HepG2 (cell line): ENCODE data around the gene YIF1A. TPM values are rescaled to one million over a fixed set of nuclear protein-coding genes. Genes with fewer than 3 reads are reported as not detected.

Experiments
- ATAC-seq: fragments of 200-7000 bp; cut with Tn5 transposase; 3 replicates; pipeline ENCODE4 v1.9.1; 2020; ENCODE audit warnings: mild to moderate bottlenecking, moderate library complexity
- BruUV-seq: library from RNA; stranded (reverse); fragments of 400-500 nt; replicated peaks from 2 replicates; lab custom pipeline; 2021; lab: Mats Ljungman, UMichigan
- CTCF ChIA-PET: fragments of 300-600 bp; formaldehyde crosslinking; extraction: SDS; loops from one replicate; lab custom pipeline; 2021; ENCODE audit warnings: low total read pairs, inconsistent platforms, low intra/inter-chr PET ratio; lab: Yijun Ruan, JAX
- POLR2A ChIA-PET: fragments of 350-600 bp; sonication (Branson Sonifier 250); formaldehyde crosslinking; loops from one replicate; lab custom pipeline; 2020; ENCODE audit warnings: antibody characterized with exemption, inconsistent platforms; lab: Yijun Ruan, JAX
- DNase-seq: peaks from one replicate; pipeline ENCODE4 v3.0.0-alpha.2; 2015; ENCODE audit warnings: low spot score
- FAIRE-seq: peaks from 3 replicates; lab custom pipeline; 2011; peaks lifted over from hg19 to GRCh38; lab: Jason Lieb, UNC
- H2AFZ ChIP-seq: one replicate; pipeline ENCODE4 v1.6.1; 2011; ENCODE audit warnings: low read length, inconsistent platforms
- H3K27ac ChIP-seq: fragments of 300-600 bp; 3 replicates; pipeline ENCODE4 v1.8.0; 2011; ENCODE audit warnings: mixed run types, mild to moderate bottlenecking, mixed read lengths, low read length, inconsistent platforms; ENCODE audit not compliant: insufficient read depth; ENCODE audit errors: extremely low read length
- H3K27me3 ChIP-seq, 2 experiments: fragments of 200-600 bp in 1 of 2; 2 replicates in 1 of 2; 3 replicates in 1 of 2; pipeline versions ENCODE4 v1.6.0 to v1.8.0; 2011; ENCODE audit warnings: low read length in 2 of 2, mild to moderate bottlenecking in 2 of 2, moderate library complexity in 2 of 2, inconsistent platforms in 1 of 2; ENCODE audit not compliant: insufficient read depth in 2 of 2, control insufficient read depth in 1 of 2
- H3K36me3 ChIP-seq, 2 experiments: fragments of 200-600 bp in 1 of 2; replicated peaks in 1 of 2; 2 replicates in 1 of 2; 3 replicates in 1 of 2; pipeline versions ENCODE4 v1.5.1 to v1.8.0; 2011; ENCODE audit warnings: low read length in 2 of 2, inconsistent platforms in 1 of 2; ENCODE audit not compliant: insufficient read depth in 2 of 2, control insufficient read depth in 1 of 2
- H3K4me1 ChIP-seq: 2 replicates; pipeline ENCODE4 v1.5.1; 2012; ENCODE audit warnings: low read length, inconsistent platforms; ENCODE audit not compliant: insufficient read depth
- H3K4me2 ChIP-seq: 2 replicates; pipeline ENCODE4 v1.6.0; 2011; ENCODE audit warnings: low read depth, low read length, inconsistent platforms
- H3K4me3 ChIP-seq, 3 experiments: fragments of 200-600 bp in 1 of 3; sonication (generic), shearing (Covaris generic) in 1 of 3; replicated peaks in 1 of 3; 2 replicates each; pipeline ENCODE4 v1.5.1; 2011 to 2016; ENCODE audit warnings: low read length in 3 of 3, inconsistent platforms in 2 of 3, low read depth in 2 of 3, mild to moderate bottlenecking in 2 of 3, control low read depth in 1 of 3, mixed read lengths in 1 of 3; ENCODE audit not compliant: insufficient read depth in 1 of 3
- H3K79me2 ChIP-seq: one replicate; pipeline ENCODE4 v1.6.1; 2011; ENCODE audit warnings: low read length, inconsistent platforms; ENCODE audit not compliant: insufficient read depth
- H3K9ac ChIP-seq: 2 replicates; pipeline ENCODE4 v1.6.0; 2011; ENCODE audit warnings: mild to moderate bottlenecking, low read depth, low read length, inconsistent platforms; ENCODE audit not compliant: insufficient read depth
- H3K9me3 ChIP-seq: 2 replicates; pipeline ENCODE4 v1.5.1; 2012; ENCODE audit warnings: mild to moderate bottlenecking, low read length
- H4K20me1 ChIP-seq: 2 replicates; pipeline ENCODE4 v1.6.0; 2011; ENCODE audit warnings: inconsistent platforms, mild to moderate bottlenecking, low read length, moderate library complexity; ENCODE audit not compliant: insufficient read depth
- JUN ChIP-seq: sonication (generic); formaldehyde crosslinking; IDR thresholded peaks from 2 replicates; pipeline ENCODE4 v1.4.0; 2020; ENCODE audit warnings: mild to moderate bottlenecking, missing genetic modification reagents
- MAFK ChIP-seq, 2 experiments: IDR thresholded peaks in 1 of 2; conservative IDR thresholded peaks in 1 of 2; 2 replicates each; pipeline ENCODE4 v1.6.1; 2011; ENCODE audit warnings: improper control_type of control experiment in 2 of 2, low read length in 2 of 2
- MATR3 ChIP-seq: sonication (generic); formaldehyde crosslinking; IDR thresholded peaks from 2 replicates; pipeline ENCODE4 v1.4.0; 2020; ENCODE audit warnings: missing genetic modification reagents
- MED1 ChIP-seq: sonication (generic); formaldehyde crosslinking; IDR thresholded peaks from 2 replicates; pipeline ENCODE4 v1.4.0; 2020; ENCODE audit warnings: missing genetic modification reagents
- RBM39 ChIP-seq: fragments of 200-400 bp; formaldehyde crosslinking; IDR thresholded peaks from one replicate; pipeline ENCODE4 v1.6.1; 2018; ENCODE audit warnings: antibody characterized with exemption, mild to moderate bottlenecking, low read depth, low read length; ENCODE audit not compliant: poor library complexity, severe bottlenecking
- SMYD3 ChIP-seq: sonication (generic); formaldehyde crosslinking; IDR thresholded peaks from 2 replicates; pipeline ENCODE4 v1.8.1; 2023; ENCODE audit warnings: mild to moderate bottlenecking, missing genetic modification reagents
- XBP1 ChIP-seq: sonication (generic); formaldehyde crosslinking; IDR thresholded peaks from 2 replicates; pipeline ENCODE4 v1.5.0; 2020; ENCODE audit warnings: missing genetic modification reagents
- ZNF383 ChIP-seq: sonication (generic); formaldehyde crosslinking; IDR thresholded peaks from 2 replicates; pipeline ENCODE4 v1.4.0; 2020; ENCODE audit warnings: missing genetic modification reagents, mild to moderate bottlenecking, borderline replicate concordance
- ZNF629 ChIP-seq: sonication (generic); formaldehyde crosslinking; conservative IDR thresholded peaks from 2 replicates; pipeline ENCODE4 v1.5.0; 2020; ENCODE audit warnings: missing genetic modification reagents
- WGBS: methylation state at CpG from one replicate; pipeline ENCODE4 v1.1.6; 2017; ENCODE audit warnings: low lambda C conversion rate; 5-methylcytosine and 5-hydroxymethylcytosine counted together
- in situ Hi-C: cut with HindIII; loops from 2 replicates; pipeline ENCODE4 v1.10.0; 2017; ENCODE audit warnings: low pct_unique_long_range_greater_than_20kb; ENCODE audit not compliant: extremely low pct_ligation_motif_present
- intact Hi-C: fragments of 100-400 bp; cut with micrococcal nuclease; formaldehyde crosslinking; loops from one replicate; pipeline ENCODE4 v1.10.0; 2022; ENCODE audit not compliant: unreplicated experiment
- polyA plus RNA-seq, 8 experiments: library from polyadenylated mRNA; depleted of rRNA in 3 of 8; stranded (reverse) in 7 of 8; unstranded in 1 of 8; fragments of >200 nt; fragmentation: Illumina TruSeq in 4 of 8; extraction: Trizol in 4 of 8; gene quantifications; 2 replicates each; pipeline versions ENCODE4 v1.2.1 to v1.2.3, GENCODE V29; 2011 to 2016; ENCODE audit warnings: low read depth in 4 of 8, missing spikeins in 1 of 8, mixed read lengths in 1 of 8; ENCODE audit not compliant: insufficient read depth in 1 of 8
- total RNA-seq, 5 experiments: library from RNA; depleted of rRNA; stranded (reverse); fragments of >200 nt; fragmentation: Illumina TruSeq; extraction: Trizol; gene quantifications; 2 replicates each; pipeline ENCODE4 v1.2.3, GENCODE V29; 2016; ENCODE audit warnings: low read depth in 1 of 5
- TF ChIP-seq, protein P1 (sequence below): sonication (generic); formaldehyde crosslinking; IDR thresholded peaks from 2 replicates; pipeline ENCODE4 v1.4.0; 2020; ENCODE audit warnings: mild to moderate bottlenecking, missing genetic modification reagents

YIF1A gene
- total and polyA plus RNA-seq, 2 of the 13 experiments (the other 11 are each of a cell fraction or from before 2014, with no cell fraction given) = 133 to 145 TPM

- TF ChIP-seq ZNF383 (CRISPR knock-in tag) = no peak
- no peak for TF ChIP-seq SMYD3 (CRISPR knock-in tag)
- TF ChIP-seq, protein P1, sequence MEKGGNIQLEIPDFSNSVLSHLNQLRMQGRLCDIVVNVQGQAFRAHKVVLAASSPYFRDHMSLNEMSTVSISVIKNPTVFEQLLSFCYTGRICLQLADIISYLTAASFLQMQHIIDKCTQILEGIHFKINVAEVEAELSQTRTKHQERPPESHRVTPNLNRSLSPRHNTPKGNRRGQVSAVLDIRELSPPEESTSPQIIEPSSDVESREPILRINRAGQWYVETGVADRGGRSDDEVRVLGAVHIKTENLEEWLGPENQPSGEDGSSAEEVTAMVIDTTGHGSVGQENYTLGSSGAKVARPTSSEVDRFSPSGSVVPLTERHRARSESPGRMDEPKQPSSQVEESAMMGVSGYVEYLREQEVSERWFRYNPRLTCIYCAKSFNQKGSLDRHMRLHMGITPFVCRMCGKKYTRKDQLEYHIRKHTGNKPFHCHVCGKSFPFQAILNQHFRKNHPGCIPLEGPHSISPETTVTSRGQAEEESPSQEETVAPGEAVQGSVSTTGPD (CRISPR knock-in tag) = no peak
These were observed 44.4 kb upstream of the YIF1A start (continued) for GRCh38 chr11:66333220-66333877.

GRCh38 chr11:66332371-66333219 lies 43.7 kb upstream of the YIF1A start:
- TF ChIP-seq JUN (no peak), MED1 (no peak), MAFK (conservative IDR thresholded peaks at IDR 0.05 in 1 of 2, IDR thresholded peaks at IDR 0.05 in 1 of 2; ENCODE audit: low read length in 2 of 2) (no peak), RBM39 (no peak), ZNF629 (CRISPR knock-in tag) (peak; percentile 80), XBP1 (CRISPR knock-in tag) (no peak), MATR3 (CRISPR knock-in tag) (no peak)
- CTCF ChIA-PET = no interaction called here
- 84% methylated on average over 18 of the region's 18 CpGs for WGBS

More at GRCh38 chr11:66332371-66333219, 43.7 kb upstream of the YIF1A start:
- no peaks in the 10 kb centered on the region for H3K27me3 ChIP-seq
- H3K9ac ChIP-seq = no peak overlapping the region
- intact Hi-C loops (no loop called here), in situ Hi-C loops (no loop called here)
- FAIRE-seq (no peak), DNase-seq (no peak), ATAC-seq (no peak)
- H3K4me3 ChIP-seq = no peak overlapping the region
- no peaks in the 10 kb centered on the region for H3K9me3 ChIP-seq
- no TSS peak for BruUV-seq
- H4K20me1 ChIP-seq = no peaks in the 10 kb centered on the region
- H3K79me2 ChIP-seq = no peaks in the 10 kb centered on the region
- H3K27ac ChIP-seq = no peak overlapping the region
- H2AFZ ChIP-seq = no peak overlapping the region
- H3K36me3 ChIP-seq = no peaks in the 10 kb centered on the region
- peaks cover 45% of the 10 kb centered on the region for H3K4me1 ChIP-seq
- no peak overlapping the region for H3K4me2 ChIP-seq
- POLR2A ChIA-PET = interaction anchor here (4.0 kb wide), 1 partner anchor 20 kb away, joined by 35 read pairs; no protein-coding TSS in a partner anchor
